Bone marrow (tissue), 2 donors: ENCODE measurements around the gene P2RX7.
"Not testable (repeated sequence)": the region's sequence is repeated elsewhere in the genome, so short reads cannot be mapped to it uniquely, and the experiment has no call there.

ENCODE experiments used
- DNase-seq, 2 donors: peaks; one replicate each; lab custom pipeline; 2025; lab: John Stamatoyannopoulos, UW

P2RX7 gene

GRCh38 chr12:121170611-121171260 lies 38.1 kb downstream of the P2RX7 start:
- peak in 1 of 2 donors; percentile 13 for DNase-seq

GRCh38 chr12:121172145-121172544 lies 39.5 kb downstream of the P2RX7 start:
- no peak for DNase-seq

GRCh38 chr12:121175383-121176119 lies 42.9 kb downstream of the P2RX7 start:
- peak; percentile 17 to 28 for DNase-seq

DNA sequence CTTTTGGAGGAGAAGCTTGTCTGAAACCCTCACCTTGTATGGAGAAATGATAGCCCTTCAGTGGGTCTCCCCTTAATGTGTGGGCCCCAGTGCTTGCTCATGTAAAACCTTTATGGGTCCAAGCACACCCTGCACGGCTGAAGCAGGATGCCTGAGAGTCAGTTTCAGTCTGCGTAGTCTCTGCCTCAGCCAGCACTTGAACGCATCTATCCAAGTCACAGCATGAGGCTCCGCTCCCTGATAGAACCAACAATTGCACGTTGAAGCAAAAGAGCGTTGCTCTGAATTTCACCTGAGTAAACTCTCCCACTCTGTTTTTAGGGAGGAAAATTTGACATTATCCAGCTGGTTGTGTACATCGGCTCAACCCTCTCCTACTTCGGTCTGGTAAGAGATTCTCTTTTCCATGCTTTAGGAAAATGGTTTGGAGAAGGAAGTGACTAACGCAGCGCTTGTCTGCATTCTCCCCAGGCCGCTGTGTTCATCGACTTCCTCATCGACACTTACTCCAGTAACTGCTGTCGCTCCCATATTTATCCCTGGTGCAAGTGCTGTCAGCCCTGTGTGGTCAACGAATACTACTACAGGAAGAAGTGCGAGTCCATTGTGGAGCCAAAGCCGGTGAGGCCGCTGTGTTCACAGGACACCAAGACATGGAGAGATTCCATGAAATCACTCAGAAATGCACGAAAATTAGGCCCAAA lies 44.3 kb downstream of the P2RX7 start:
- DNase-seq = no peak

- DNase-seq = no peak
Measured at GRCh38 chr12:121181181-121181580, 48.5 kb downstream of the P2RX7 start.

DNA sequence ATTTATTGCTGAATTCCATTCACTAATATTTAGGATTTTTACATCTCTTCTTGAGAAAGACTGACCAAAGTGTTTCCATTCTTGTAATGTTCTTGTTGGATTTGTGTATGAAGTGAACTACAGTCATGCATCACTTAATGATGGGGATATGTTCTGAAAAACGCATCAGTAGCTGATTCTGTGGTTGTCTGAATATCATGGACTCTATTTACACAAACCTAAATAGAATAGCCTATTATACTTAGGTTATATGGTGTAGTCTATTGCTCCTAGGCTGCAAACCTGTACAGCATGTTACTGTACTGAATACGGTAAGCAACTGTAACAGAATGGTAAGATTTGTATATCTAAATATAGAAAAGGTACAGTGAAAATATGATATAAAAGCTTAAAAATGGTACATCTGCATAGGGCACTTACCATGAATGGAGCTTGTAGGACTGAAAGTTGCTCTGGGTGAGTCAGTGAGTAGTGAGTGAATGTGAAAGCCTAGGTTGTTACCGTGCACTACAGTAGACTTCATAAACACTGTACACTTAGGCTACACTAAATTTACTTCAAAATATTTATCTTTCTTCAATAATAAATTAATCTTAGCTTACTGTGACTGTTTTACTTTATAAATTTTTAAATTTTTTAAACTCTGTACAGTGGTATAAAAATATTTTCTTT lies 49.7 kb downstream of the P2RX7 start:
- no peak for DNase-seq

DNA sequence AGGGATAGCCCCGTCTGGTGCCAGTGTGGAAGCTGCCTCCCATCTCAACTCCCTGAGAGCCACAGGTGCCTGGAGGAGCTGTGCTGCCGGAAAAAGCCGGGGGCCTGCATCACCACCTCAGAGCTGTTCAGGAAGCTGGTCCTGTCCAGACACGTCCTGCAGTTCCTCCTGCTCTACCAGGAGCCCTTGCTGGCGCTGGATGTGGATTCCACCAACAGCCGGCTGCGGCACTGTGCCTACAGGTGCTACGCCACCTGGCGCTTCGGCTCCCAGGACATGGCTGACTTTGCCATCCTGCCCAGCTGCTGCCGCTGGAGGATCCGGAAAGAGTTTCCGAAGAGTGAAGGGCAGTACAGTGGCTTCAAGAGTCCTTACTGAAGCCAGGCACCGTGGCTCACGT lies 51.7 kb downstream of the P2RX7 start:
- no peak for DNase-seq

GRCh38 chr12:121184984-121185889 lies 52.6 kb downstream of the P2RX7 start:
- DNase-seq = no peak

DNA sequence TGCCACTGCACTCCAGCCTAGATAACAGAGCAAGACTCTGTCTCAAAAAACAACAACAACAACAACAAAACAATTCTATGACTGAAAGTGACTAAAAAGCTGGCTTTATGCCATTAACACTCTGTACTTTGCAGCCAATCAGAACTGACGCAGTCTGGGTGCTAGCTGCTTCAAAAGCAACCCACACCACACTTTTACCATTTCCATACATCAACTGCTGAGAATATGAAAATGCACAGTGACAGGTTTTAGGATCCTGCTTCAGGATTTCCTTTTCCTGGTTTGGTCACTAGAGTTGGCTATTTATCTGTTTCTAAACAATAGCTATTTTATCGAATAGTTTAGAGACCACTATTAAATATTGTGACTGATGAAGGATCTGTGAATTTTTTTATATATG lies 54.1 kb downstream of the P2RX7 start:
- DNase-seq = no peak

DNA sequence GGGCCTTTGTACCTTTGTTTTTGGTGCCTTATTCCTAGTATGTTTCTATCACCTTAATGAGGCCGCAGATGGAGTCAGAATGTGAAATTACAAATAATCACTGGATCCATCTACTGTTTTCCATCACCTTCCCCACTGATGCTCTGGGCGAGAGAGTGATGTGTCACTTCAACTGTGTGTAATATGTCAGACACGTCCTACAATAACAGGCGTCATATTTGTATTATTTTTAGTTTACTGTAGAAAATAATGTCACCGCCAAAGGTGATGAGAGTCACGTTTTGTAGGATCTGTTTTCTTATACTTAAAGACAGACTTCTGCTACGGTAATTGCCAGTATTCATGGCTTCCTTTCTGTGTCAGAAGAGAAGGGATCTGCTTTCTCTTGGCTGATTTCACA lies 54.8 kb downstream of the P2RX7 start:
- DNase-seq = no peak

- DNase-seq = no peak
Measured at GRCh38 chr12:121188227-121188626, 55.6 kb downstream of the P2RX7 start.

GRCh38 chr12:121189131-121189530 lies 56.5 kb downstream of the P2RX7 start:
- no peak for DNase-seq

- DNase-seq = no peak
Measured at GRCh38 chr12:121189619-121190155, 57.0 kb downstream of the P2RX7 start.

GRCh38 chr12:121190523-121191031 lies 57.9 kb downstream of the P2RX7 start:
- no peak for DNase-seq

- no peak for DNase-seq
Measured at GRCh38 chr12:121191151-121191550, 58.5 kb downstream of the P2RX7 start.

- DNase-seq = peak; percentile 4 to 95
Measured at GRCh38 chr12:121196902-121197301, 64.2 kb downstream of the P2RX7 start.

GRCh38 chr12:121198949-121199348 lies 66.3 kb downstream of the P2RX7 start:
- no peak for DNase-seq

- not testable (repeated sequence) for DNase-seq
Measured at GRCh38 chr12:121201140-121201539, 68.5 kb downstream of the P2RX7 start.

GRCh38 chr12:121202407-121203355 lies 70.0 kb downstream of the P2RX7 start:
- DNase-seq = no peak

- DNase-seq = no peak
Measured at GRCh38 chr12:121203482-121203881, 70.8 kb downstream of the P2RX7 start.
